ENCODE measurements around the gene TUBA3E.
"Not testable (repeated sequence)": the region's sequence is repeated elsewhere in the genome, so short reads cannot be mapped to it uniquely, and the experiment has no call there.

Gene TUBA3E

DNA sequence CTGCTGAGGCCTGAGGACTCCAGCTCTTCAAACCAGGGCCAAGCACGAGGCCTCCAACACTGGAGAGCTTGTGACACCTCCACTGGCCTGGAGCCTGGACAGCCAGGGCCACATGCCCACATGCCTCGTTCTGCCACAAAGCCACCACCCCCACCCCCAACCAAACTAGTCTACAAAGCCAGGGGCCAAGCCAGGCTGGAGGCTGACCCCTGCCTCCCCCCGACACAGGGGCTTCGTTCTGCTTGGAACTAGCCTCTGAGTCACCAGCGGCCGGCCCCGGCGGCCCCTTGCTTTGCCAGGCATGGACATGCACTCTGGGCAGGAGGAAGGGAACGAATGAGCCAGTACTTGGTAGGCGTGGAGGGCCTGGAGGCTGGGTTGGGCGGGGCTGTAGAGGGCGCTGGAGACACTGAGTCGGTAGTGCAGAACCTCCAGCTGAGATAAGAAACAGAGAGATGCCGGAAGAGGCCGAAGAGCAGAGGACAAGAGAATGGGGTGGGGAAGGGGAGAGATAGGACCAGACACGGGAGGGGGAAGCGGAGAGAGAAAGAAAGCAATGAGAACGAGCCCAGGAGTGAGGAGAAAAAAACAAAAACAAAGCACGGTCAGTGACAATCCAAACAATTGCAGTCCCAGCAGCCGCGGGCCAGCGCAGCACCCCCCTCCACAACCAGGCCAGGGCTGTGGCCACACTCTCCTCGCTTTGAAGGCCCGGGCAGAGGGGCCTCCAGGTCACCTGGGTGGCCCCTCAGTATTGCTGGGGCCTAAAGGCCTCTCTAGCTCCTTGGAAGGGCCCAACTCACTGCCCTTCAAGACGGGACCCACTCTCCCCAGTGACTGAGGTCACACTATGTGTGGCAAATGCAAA, 37.2 kb downstream of the TUBA3E start:
- not testable (repeated sequence) for DNase-seq

DNA sequence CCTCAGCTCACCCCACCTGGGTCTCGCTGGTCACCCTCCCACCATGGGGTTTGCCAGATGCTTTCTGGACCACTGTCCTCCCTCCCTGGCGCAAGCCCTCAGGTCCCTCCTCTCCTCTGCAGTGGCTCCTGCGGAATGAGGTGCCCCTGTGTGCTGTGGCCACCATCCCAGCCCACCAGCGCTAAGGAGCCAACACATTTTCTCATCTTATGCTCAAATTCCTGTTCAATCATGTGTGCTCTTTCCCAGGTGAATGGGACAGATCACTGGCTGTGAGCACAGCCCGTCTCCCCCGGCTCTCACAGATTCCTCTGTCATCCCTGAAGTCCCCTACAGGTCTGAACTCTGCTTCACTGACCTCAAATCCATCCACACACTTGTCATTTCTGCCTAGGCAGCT, 38.1 kb downstream of the TUBA3E start:
- no peak for DNase-seq

DNA sequence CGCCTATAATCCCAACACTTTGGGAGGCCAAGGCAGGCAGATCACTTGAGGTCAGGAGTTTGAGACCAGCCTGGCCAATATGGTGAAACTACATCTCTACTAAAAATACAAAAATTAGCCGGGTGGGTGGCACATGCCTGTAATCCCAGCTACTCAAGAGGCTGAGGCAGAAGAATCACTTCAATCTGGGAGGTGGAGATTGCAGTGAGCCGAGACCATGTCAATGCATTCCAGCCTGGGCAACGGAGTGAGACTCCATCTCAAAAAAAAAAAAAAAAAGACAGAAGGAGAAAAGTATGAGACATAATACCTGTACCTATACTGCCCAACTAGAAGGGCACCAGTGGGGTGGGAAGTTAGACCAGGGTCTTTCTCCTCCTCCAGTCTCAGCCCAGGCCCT, 38.9 kb downstream of the TUBA3E start:
- not testable (repeated sequence) for DNase-seq

DNA sequence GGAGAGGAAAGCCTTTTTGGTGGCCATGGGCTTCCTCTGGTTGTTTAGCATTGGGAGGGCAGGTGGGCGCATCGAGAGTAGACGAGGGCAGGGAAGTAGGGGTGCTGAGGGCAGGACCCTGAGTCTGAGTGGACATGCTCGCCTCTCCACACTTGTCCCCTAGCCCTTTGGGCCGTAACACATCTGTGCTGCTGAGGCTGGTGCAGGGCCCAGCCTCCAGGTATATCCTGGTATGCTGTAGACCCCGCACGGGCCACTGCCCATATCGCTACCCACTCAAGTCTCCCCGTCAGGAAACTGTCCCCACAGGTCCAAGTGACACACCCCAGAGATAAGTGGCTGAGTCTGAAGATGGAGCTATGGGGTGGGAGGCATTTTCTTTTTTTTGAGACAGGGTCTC, 39.6 kb downstream of the TUBA3E start:
- no peak for DNase-seq

DNA sequence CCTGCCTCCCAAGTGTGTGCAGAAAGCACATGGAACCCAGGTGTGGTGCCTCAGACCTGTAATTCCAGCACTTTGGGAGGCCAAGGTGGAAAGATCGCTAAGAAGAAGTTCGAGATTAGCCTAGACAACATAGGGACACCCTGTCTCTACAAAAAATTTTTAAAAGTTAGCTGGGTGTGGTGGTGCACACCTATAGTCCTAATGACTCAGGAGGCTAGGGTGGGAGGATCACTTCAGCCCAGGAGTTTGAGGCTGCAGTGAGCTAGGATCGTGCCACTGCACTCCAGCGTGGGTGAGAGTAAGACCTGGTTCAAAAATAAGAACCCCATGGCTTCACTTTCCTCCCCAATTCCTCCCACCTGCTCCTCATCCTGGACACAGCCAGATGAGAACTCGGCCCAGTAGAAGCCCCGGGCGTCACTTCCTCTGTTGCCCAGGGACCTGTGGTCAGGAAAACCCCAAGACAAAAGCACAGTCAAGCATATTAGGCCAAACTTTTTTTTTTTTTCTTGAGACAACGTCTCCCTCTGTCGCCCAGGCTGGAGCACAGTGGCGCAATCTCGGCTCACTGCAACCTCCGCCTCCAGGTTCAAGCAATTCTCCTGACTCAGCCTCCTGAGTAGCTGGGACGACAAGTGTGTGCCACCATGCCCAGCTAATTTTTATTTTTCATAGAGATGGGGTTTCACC, 40.3 kb downstream of the TUBA3E start:
- DNase-seq: not testable (repeated sequence)

DNA sequence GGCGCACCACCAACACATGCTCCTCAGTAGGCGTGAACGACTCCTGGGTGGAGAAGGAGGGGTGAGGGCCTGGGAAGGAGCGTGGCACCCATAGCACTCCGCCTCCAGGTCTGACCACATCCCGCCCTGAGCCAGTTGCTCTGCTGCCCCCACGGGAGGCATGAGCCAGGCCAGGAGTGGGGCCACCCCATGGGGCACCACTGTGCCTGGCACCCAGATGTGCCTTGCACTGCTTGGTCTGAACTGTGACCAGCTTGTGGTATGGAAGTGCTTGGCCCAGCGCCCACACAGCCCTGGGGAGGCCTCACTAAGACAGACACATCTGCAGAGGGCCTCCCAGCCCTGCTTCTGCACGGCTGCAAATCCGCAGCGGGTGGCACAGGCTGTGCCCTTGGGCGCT, 40.9 kb downstream of the TUBA3E start:
- not testable (repeated sequence) for DNase-seq

DNA sequence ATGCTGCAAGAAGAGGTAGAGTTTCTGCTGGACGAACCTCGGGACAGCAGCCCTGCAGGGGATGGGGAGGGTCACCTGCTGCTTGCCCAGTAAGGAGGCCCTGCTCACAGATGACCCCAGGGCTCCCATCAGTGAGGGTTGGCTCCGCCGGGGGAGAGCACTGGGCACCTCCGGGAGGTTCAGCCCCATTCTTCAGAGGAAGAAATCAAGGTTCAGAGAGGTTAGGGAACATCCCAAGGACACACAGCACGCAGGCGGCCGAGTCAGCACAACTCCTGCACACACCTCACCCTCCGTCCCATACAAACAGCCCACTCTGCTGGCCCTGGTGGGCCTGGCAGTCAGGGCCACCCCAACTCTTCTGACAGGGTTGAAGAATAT, 41.6 kb downstream of the TUBA3E start:
- no peak for DNase-seq

DNA sequence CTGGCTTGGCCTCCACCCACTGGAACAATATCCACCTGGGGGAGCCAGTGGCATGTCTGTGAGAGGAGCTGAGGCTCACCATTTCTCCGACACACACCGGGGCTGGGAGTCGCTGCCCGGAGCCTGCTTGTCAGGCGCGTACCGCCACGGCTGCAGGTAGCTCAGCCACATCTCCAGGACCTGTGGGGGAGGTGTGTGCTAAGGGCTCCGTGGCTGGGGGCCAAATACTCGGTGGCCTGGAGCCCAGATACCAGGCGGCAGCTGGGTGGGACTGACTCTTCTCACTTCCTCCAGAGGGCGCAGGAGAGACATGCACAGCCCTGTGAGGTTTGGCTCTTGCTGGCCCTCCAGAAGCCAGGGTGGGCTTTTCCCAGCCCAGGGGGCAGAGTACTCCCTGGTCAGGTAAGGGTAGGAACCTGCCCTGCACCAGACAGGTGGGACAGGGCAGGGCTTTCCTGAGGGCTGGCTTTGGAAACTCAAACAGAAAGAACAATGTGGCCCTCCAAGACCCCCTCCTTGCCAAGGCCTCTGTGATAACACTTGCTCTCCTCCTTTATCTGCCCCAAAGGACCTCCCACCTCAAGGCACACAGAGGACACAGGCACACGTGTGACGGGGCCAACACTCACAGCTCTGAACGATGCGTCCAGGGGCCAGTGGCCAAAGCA, 42.1 kb downstream of the TUBA3E start:
- peak; percentile 30 for DNase-seq

DNA sequence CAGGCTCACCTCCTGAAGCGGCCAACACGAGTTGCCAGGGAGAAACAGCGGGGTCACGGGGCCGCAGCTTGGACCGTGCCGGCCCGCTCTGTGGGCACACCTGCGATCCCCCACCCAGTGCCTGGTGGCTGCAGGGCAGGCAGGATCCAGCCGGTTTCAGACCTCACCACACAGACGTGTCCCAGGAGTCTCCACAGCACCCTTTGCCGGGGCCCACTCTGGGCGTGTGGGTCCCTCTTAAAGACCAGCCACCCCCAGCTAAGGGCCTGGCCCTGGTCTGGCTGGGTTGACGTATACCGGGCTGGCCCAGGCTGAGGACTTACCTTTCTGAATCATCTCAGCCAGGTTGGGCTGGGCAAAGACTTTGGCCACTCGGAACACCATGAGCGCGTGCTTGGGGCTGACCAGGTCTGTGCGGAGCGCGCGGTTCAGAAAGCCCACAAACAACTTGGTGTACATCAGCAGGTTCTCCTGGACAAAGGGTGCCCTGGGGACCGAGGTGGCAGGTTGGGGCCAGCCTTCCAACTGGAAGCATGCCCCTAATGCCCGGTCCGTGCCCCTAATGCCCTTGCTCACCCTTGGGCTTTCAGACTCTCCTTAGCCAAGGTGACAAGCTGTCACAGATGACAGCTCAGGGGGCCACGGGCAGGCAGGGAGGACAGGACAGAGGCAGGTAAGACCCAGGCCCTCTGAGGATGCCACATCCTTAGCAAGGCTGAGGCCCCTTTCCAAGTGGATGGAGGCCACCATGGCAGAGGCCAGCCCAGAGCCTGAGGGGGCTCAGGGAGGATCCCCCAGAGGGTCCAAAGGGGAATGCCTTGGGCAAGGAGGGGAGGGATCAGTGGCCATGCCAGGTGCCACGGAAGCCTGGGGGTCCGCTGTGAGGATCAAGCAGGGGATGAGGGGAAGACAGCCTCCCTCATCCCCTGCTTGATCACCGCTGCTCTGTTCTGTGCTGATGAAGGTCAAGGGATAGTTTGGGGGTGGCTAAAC, 43.2 kb downstream of the TUBA3E start:
- DNase-seq: no peak

DNA sequence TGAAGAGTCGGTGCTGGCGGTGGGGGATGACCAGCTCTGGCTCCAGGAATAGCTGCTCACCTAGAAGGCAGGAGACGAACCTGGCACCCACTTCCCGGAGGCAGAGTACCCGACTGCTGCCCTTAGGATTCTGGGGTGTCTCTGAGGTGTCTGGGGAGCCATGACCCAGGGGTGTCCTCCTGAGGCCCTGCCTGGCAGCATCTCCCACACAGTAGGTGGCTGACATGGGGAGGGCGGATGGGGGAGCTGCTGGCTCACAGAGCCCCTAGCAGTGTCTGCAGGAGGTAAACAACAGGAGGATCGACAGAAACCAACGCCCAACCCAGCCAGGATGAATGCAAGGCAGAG, 43.8 kb downstream of the TUBA3E start:
- not testable (repeated sequence) for DNase-seq

DNA sequence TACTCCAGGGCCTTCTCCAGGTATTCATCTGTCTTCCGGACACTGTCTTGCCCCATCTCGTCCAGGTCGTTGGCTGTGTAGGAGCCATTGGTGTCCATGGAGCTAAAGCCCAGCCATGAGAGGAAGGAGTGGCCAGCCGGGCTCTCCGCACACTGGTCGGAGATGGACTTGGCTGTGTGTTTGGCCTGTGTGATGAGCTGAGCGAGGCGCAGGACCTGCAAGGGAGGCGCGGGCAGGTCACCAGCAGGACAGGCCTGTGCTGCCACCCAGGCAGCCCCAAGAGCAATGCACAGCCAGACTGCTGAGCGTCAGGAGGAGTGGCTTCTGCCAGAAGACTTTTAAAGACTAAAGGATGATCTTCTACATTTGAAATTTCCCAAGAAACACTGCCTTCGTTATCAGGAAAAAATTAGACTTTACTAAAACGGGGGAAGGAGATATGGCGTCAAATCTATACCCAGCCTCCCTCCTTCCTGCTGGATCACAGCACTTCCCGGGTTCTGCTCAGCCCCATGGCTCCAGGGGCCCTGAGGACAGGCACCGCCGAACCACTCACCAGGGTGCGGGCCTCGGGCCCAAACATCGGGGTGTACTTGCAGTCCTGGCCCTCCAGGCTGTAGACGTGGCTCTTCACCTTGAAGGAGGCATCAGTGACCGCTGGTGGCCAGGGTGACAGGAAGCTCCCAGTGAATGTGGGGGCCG, 44.4 kb downstream of the TUBA3E start:
- not testable (repeated sequence) for DNase-seq

DNA sequence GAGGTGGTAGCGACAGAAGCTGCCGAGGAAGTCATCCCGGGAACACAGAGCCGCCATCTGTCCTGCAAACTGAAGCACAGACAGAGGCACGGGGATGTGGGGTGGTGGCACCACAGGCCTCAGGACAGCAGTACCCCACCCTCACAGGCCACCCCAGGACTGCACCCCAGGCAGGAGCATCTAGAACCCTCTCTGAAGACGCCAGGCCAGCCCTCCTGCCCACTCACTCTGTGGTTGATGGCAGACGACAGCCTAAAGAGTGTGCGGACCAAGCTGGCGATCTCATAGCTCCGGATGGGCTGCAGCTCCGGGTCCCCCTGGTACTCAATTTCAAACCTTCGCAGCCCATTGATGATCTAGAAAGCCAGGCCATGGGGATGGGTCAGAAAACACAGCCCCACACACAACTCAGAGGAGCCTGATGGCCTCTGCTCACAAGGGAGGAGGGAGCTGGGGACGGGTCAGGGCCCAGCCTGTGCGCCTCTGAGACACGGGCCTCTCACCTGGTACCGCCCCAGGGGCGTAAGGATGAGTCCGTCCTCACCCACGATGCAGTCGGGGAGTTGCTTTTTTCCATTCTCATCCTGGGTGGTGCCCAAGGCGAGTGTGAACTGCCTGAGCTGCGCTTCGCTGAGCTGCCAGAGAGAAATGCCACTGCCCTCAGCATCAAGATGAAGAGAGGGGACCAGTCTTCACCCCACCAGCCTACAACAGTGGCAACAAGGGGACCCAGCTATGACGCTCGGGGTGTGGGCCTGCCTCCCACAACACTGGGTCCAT, 45.2 kb downstream of the TUBA3E start:
- no peak for DNase-seq

DNA sequence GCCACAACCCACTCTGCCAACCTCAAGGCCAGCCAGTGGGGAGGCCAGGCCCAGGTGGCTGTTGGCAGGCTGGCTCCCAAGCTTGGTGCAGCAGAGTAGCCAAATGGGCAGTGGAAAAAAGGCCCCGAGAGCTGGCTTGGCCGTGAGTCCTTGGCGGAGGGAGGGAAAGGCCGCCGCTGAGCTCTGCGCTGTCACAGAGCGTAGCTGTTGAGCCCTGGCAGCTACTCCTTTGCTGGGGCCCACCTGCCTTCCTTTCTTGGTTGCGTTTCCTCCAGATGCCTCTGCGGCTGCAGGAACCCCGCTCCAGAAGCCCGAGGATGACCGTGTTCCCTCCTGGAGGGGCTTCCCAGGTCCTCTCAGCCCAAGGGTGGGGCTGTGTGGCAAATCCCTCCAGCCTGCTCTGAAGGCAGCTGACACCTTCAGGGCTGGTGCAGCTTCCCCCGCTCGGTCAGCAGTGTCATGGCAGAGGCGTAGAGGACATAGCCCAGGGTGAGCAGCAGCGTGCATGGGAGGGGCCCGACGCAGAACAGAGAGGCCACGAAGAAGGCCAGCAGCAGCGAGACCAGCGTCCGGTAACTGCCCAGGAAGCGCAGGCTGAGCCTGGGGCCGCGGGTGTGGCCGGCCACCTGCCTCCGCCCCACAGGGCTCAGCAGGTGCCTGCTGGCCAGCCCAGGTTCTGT, 46.0 kb downstream of the TUBA3E start:
- not testable (repeated sequence) for DNase-seq

DNA sequence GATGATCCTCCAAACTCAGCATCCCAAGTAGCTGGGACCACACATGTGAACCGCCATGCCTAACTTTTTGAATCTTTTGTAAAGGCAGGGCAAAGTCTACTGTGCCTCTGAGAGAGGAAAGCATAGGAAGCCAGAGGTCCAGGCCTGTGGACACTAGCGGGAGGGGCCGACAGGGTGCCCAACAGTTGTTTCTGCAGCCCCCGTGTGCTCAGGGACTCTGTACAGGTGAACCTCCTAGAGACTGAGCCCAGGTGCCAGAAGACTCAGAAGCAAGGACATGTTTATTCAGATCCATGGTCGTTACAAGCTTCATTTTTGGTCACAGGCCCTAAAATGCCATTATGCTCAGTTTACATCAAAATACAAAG, 47.1 kb downstream of the TUBA3E start:
- DNase-seq: not testable (repeated sequence)

DNA sequence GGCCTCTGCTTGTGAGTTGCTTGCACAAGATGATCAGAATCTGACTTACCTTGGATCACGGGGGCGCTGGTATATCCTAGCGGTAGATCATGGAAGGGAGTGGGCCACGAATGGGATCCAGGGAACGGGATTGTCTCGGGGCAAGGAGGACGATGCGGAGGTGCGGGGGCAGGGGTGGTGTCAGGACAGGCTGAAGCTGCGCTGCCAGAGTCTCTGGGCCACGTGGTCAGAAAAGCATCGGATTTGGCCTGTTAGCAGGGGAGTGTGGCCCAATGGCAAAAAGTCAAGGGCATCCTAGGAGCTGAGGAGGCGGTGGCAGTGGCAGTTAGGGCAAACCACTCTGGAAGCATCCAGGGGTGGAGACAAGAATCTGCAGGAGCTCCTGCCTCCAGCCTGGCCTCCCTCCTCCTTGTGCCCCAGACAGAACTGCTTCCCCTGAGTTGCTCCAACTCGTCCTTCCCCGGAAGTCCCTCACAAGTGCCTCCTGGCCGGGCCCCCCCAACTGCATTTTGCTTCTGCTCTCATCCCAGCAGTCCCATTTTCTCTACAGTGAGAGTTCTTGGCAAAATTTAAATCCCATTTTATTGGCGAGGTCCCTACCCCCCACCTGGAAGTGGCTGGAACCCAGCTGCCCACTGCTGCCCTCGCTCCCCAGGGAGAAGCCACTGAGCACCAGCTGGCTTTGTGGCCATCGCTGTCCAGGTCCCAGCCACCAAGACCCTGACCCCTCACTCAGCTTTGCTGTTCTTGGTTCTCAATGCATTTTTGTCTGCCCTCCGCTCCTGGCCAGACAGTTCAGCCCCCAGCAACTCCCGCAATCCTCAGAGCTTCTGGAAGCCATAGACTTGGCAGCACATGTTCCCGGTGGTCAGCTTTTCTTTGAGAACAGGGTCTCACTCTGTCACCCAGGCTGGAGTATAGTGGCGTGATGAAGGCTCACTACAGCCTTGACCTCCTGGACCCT, 47.8 kb downstream of the TUBA3E start:
- no peak for DNase-seq

DNA sequence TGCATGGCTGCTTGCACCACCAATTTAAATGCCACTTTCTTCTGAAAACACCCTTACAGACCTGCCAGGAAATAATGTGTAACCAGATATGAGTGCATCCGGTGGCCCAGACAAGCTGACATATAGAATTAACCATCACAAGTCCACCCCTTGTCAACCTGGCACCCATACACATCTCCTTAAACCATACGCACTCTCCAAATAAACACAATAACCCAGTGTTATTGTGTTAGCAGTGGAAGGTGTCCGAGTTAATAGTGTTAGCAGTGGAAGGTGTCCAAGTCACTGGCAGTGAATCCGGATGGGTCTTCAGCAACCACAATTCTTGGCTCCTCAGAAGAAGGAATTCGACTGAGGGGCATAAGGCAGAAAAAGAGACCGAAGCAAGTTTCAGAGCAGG, 49.7 kb downstream of the TUBA3E start:
- DNase-seq: not testable (repeated sequence)

DNA sequence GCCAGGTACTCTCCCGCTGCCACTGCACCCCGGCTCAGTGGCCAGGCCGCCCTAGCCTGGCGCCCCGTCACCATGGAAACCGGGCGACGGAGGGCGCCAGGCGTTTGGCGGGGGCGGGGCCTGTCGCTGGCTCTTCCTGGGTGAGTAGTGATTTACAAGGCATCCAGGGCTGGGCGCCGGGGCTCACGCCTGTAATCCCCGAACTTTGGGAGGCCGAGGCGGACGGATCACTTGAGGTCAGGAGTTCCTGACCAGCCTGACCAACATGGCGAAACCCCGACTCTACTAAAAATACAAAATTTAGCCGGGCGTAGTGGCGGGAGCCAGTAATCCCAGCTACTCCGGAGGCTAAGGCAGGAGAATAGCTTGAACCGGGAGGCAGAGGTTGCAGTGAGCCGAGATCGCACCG, 53.2 kb downstream of the TUBA3E start, which contains the start of gene CCDC74B:
Gene CCDC74B, minus strand, starts transcription at position 107 of the 409 bp plus-strand sequence. CDS start 116 bp downstream, outside the sequence.
- DNase-seq: not testable (repeated sequence)

DNA sequence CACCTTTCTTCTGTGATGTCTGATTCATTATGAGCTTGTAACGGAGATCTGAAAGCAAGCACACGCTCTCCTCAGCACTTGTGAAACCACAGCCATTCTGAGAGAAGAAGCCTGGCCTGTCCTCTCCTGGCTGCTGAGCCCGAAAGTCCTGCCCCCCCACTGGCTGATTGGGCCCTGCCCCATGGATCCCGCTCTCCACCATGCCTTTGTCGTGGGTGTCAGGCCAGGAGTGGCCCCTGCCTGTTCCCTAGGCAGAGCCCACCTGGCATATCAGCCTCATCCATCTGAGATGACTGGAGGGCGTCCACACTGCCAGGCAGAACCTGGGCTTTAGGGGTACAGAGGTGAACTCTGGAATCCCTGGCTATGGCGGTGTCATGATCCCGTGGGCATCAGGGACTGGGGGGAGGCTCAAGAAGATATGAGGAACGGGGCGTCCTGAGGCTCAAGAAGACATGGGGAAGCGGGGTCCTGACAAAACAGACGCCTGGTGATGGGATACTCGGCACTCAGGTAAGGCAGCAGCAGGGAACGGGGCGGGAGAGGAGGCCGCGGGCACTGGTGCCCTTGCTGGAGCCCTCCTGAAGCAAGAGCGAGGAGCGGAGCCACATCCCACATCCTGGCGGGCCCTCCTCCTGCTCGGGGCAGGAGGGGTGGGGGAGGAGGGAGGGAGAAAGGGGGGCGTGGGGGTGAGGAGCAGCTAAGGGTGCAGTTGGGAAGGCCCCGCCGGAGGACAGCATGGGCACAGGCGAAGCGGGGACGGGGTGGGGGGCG, 54.8 kb downstream of the TUBA3E start:
- DNase-seq: not testable (repeated sequence)
